DND-41 (cell line): ENCODE measurements around the gene MCAT.

Experiments used
- ATAC-seq: fragments of 200-7000 bp; cut with Tn5 transposase; 3 replicates; pipeline ENCODE4 v1.9.1; 2021; ENCODE audit warnings: low read depth; ENCODE audit not compliant: insufficient read depth
- DNase-seq: peaks from one replicate; pipeline ENCODE4 v3.0.0-alpha.2; 2020
- H2AFZ ChIP-seq: 2 replicates; pipeline ENCODE4 v1.6.0; 2012; ENCODE audit warnings: low read depth, low read length
- H3K27ac ChIP-seq: 2 replicates; pipeline ENCODE4 v1.5.1; 2012; ENCODE audit warnings: low read length, inconsistent platforms
- H3K27me3 ChIP-seq: fragments of 200-600 bp; sonication (generic); 2 replicates; pipeline ENCODE4 v1.6.0; 2012; ENCODE audit warnings: low read length, mild to moderate bottlenecking, inconsistent platforms; ENCODE audit not compliant: insufficient read depth, poor library complexity
- H3K36me3 ChIP-seq: 2 replicates; pipeline ENCODE4 v1.5.1; 2012; ENCODE audit warnings: low read length, inconsistent platforms; ENCODE audit not compliant: insufficient read depth
- H3K4me1 ChIP-seq: 2 replicates; pipeline ENCODE4 v1.5.1; 2012; ENCODE audit warnings: mild to moderate bottlenecking, low read length; ENCODE audit not compliant: insufficient read depth
- H3K4me2 ChIP-seq: 2 replicates; pipeline ENCODE4 v1.6.0; 2012; ENCODE audit warnings: mild to moderate bottlenecking, moderate library complexity, low read length, inconsistent platforms; ENCODE audit not compliant: insufficient read depth
- H3K4me3 ChIP-seq, 2 experiments: fragments of 200-600 bp in 1 of 2; shearing (Covaris generic) in 1 of 2; 2 replicates each; pipeline ENCODE4 v1.5.1; 2012 to 2016; ENCODE audit warnings: inconsistent platforms in 2 of 2, low read length in 2 of 2, mild to moderate bottlenecking in 2 of 2, low read depth in 1 of 2, moderate library complexity in 1 of 2
- H3K79me2 ChIP-seq: 2 replicates; pipeline ENCODE4 v1.6.0; 2012; ENCODE audit warnings: low read length, inconsistent platforms; ENCODE audit not compliant: insufficient read depth
- H3K9ac ChIP-seq: 2 replicates; pipeline ENCODE4 v1.6.0; 2012; ENCODE audit warnings: low read depth, mild to moderate bottlenecking, inconsistent platforms, low read length, moderate library complexity
- H3K9me3 ChIP-seq: 2 replicates; pipeline ENCODE4 v1.5.1; 2012; ENCODE audit warnings: low read length, moderate library complexity, mild to moderate bottlenecking, inconsistent platforms; ENCODE audit not compliant: insufficient read depth, severe bottlenecking
- H4K20me1 ChIP-seq: 2 replicates; pipeline ENCODE4 v1.6.0; 2012; ENCODE audit warnings: low read length; ENCODE audit not compliant: insufficient read depth
- EZH2 ChIP-seq: IDR thresholded peaks from 3 replicates; pipeline ENCODE4 v1.6.1; 2012; ENCODE audit warnings: borderline replicate concordance, low read depth, mild to moderate bottlenecking, moderate library complexity, low read length, inconsistent platforms; ENCODE audit not compliant: severe bottlenecking
- TF ChIP-seq, protein P1 (sequence below): IDR thresholded peaks from 2 replicates; pipeline ENCODE4 v1.5.1; 2012; ENCODE audit warnings: borderline replicate concordance, low read length, moderate library complexity, mild to moderate bottlenecking; ENCODE audit not compliant: poor library complexity, severe bottlenecking; ENCODE audit errors: extremely low read depth

The MCAT gene

DNA sequence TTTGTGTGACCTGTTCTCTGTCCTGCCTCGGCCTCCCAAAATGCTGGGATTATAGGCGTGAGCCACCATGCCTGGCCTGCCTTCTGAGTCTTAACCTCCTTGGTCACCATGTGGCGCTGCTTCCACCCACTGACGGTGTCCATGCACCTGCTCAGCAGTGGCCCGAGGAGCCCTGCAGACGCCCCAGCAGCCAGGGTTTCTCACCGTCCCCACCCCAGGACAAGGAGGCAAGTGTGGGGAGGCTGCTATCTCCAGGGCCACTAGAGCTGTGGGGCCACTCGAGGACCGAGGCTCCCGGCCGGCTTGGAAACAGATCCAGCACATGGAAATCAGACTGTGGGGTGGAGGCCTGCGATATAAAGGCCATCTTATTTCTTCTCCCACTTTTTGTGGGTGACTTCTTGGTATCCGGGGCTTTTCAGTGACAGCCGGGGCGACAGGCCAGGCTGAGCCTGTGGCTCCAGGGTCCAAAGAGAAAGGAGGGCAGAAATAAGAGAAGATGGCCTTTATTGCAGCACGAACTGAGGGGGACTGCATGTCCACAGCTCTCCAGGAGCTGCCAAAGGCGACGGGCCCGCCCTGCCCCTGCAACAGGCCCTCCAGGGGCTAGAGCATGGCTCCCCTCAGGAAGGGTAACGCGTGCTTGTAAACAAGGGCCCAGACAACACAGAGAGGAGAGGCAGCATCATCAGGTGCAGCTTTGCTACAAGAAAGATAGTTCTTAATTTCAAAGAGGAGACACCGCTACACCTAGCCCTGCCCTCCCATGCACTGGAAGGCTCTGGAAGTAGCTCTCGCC lies 23.1 kb upstream of the MCAT start:
- H3K27me3 ChIP-seq, result no peaks in the 10 kb centered on the region
- no peaks in the 10 kb centered on the region for H3K79me2 ChIP-seq
- H3K4me3 ChIP-seq, result no peak overlapping the region
- peaks cover 38% of the 10 kb centered on the region for H3K36me3 ChIP-seq
- peaks cover 10% of the 10 kb centered on the region; the same call in 1 of the 2 replicates for H4K20me1 ChIP-seq
- no peak overlapping the region for H3K9ac ChIP-seq
- H3K9me3 ChIP-seq, result no peaks in the 10 kb centered on the region
- no peak for DNase-seq
- H3K27ac ChIP-seq, result no peak overlapping the region
- no peak for ATAC-seq
- H2AFZ ChIP-seq, result no peak overlapping the region
- H3K4me1 ChIP-seq, result no peaks in the 10 kb centered on the region
- H3K4me2 ChIP-seq, result no peak overlapping the region
- TF ChIP-seq, protein P1, sequence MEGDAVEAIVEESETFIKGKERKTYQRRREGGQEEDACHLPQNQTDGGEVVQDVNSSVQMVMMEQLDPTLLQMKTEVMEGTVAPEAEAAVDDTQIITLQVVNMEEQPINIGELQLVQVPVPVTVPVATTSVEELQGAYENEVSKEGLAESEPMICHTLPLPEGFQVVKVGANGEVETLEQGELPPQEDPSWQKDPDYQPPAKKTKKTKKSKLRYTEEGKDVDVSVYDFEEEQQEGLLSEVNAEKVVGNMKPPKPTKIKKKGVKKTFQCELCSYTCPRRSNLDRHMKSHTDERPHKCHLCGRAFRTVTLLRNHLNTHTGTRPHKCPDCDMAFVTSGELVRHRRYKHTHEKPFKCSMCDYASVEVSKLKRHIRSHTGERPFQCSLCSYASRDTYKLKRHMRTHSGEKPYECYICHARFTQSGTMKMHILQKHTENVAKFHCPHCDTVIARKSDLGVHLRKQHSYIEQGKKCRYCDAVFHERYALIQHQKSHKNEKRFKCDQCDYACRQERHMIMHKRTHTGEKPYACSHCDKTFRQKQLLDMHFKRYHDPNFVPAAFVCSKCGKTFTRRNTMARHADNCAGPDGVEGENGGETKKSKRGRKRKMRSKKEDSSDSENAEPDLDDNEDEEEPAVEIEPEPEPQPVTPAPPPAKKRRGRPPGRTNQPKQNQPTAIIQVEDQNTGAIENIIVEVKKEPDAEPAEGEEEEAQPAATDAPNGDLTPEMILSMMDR, result no peak
- no peak for TF ChIP-seq EZH2

DNA sequence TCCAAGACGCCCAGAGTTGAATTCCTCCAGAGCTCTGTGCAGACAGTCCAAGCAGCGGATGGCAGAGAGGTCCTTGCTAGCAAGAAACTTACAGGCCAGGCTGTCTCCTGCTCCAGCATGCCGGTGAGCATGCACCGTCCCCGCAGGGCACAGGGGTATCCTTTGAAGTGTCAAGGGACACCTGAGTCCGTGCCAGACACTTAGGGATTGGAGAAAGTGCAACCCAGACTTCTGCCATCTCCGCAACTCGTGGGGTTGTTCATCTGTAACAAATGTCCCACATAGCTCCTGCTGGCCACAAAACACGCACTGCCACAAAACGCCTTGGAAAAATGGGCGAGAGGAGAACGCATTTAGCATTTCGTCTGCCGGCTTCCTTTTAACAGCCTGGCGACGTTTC lies 21.4 kb upstream of the MCAT start:
- Histone ChIP-seq H3K27ac (no peak overlapping the region), H3K79me2 (no peaks in the 10 kb centered on the region), H3K4me2 (no peak overlapping the region), H3K27me3 (no peaks in the 10 kb centered on the region), H3K9ac (no peak overlapping the region), H4K20me1 (peaks cover 10% of the 10 kb centered on the region; the same call in 1 of the 2 replicates), H2AFZ (no peak overlapping the region), H3K36me3 (peaks cover 22% of the 10 kb centered on the region), H3K4me3 (no peak overlapping the region), H3K4me1 (no peaks in the 10 kb centered on the region), H3K9me3 (no peaks in the 10 kb centered on the region)
- no peak for TF ChIP-seq EZH2
- TF ChIP-seq, protein P1, result no peak
- ATAC-seq (peak; percentile 16; the same call in 1 of the 3 replicates), DNase-seq (no peak)

DNA sequence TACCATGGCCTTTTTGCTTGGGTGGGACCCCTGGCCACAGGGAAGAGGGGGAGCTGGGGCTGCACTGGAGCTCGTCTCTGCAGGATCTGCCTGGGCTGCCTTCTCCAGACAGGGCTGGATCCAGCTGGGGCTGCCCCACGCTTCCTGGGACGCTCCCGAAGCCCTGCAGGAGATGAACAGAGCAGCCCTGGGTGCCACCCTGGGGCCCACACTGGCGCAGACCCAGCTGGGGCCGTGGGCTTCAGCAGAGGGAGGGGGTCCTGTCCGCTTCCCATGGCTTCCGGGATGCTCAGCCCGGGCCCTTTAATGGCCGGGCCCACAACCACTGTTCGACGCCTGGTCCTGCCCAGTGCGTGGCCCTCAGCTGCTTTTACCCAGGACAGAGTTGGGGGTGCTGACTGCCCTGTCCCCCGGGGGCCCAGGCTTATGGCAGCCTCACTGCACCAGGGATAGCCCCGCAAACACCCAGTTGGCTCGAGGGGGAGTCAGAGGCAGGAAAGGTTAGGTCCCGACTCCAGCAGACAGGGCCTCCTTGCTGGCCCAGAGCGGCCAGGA lies 20.1 kb upstream of the MCAT start:
- H3K9ac ChIP-seq, result no peak overlapping the region
- no peak for DNase-seq
- H3K79me2 ChIP-seq, result no peaks in the 10 kb centered on the region
- ATAC-seq, result no peak
- peaks cover 8% of the 10 kb centered on the region for H3K36me3 ChIP-seq
- H3K9me3 ChIP-seq, result no peaks in the 10 kb centered on the region
- no peak overlapping the region for H2AFZ ChIP-seq
- H4K20me1 ChIP-seq, result peaks cover 10% of the 10 kb centered on the region; the same call in 1 of the 2 replicates
- H3K27ac ChIP-seq, result no peak overlapping the region
- H3K4me2 ChIP-seq, result no peak overlapping the region
- no peak overlapping the region for H3K4me3 ChIP-seq
- H3K27me3 ChIP-seq, result no peaks in the 10 kb centered on the region
- H3K4me1 ChIP-seq, result no peaks in the 10 kb centered on the region
- TF ChIP-seq, protein P1, result no peak
- no peak for TF ChIP-seq EZH2
